GM19025 (cell line): ENCODE measurements around the gene GYPA.
"Not testable (repeated sequence)": the region's sequence is repeated elsewhere in the genome, so short reads cannot be mapped to it uniquely, and the experiment has no call there.

Source experiments
- ATAC-seq: cut with Tn5 transposase; IDR thresholded peaks from one replicate; pipeline ENCODE4 v1.9.1; 2021; ENCODE audit warnings: mild to moderate bottlenecking, low read depth, moderate library complexity; ENCODE audit not compliant: unreplicated experiment

Gene GYPA

GRCh38 chr4:144140594-144141295 is at the start of gene GYPA:
GYPA (minus strand) TSS chr4:144140718; CDS start chr4:144140635, 83 bp downstream.
- ATAC-seq, result not testable (repeated sequence)

GRCh38 chr4:144190009-144190408 is 49.5 kb upstream of the GYPA start:
- ATAC-seq, result no peak

- ATAC-seq, result no peak
Observed at GRCh38 chr4:144189121-144189520, 48.6 kb upstream of the GYPA start.

- ATAC-seq, result no peak
Observed at GRCh38 chr4:144185086-144185485, 44.6 kb upstream of the GYPA start.

GRCh38 chr4:144183165-144183564 is 42.6 kb upstream of the GYPA start:
- no peak for ATAC-seq

- no peak for ATAC-seq
Observed at GRCh38 chr4:144181391-144181790, 40.9 kb upstream of the GYPA start.

DNA sequence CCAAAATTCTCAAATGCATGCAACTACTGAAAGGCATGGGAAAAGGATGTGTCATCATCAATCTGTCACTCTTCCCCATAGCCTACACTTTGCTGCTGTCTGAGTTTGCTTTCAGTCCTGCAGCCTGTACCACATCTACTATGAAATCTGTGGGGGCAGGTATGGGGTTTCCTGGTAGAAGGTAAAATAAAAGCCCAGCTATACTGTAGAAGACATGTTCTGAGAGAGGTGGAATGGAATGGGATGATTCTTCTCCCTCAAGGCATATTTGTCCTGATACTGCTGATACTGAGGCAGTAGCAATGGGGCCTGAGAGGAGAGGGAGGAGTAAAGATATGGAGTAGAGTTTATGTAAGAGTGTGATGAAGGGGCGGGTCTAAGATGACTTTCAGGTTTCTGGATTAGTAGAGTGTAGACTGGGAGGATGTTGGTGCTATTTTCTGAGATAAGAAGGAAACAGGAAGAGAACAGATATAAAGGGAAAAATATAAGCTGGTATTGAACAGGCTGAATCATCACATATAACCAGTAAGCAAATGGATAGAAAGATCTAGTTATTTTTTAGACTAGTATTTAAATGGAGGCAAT is 38.7 kb upstream of the GYPA start:
- no peak for ATAC-seq

DNA sequence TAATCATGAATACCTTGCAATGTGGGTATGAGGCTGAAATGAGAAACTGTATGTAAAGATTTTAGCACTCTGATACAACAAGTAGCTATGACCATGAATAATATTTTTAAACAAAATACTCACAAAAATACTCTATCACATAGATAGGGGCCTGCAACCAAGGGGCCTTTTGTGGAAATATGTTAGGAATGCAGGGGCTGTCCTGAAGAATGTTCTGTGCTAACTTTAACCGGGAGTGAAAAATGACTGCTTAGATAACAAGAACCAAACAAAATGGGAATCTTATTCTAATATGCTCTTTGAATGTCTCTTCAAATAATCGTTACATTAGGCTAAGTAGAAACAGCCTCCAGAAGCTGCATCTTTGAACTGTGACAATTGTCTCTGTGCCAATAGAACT is 37.9 kb upstream of the GYPA start:
- no peak for ATAC-seq

GRCh38 chr4:144176476-144176875 is 36.0 kb upstream of the GYPA start:
- ATAC-seq, result no peak

DNA sequence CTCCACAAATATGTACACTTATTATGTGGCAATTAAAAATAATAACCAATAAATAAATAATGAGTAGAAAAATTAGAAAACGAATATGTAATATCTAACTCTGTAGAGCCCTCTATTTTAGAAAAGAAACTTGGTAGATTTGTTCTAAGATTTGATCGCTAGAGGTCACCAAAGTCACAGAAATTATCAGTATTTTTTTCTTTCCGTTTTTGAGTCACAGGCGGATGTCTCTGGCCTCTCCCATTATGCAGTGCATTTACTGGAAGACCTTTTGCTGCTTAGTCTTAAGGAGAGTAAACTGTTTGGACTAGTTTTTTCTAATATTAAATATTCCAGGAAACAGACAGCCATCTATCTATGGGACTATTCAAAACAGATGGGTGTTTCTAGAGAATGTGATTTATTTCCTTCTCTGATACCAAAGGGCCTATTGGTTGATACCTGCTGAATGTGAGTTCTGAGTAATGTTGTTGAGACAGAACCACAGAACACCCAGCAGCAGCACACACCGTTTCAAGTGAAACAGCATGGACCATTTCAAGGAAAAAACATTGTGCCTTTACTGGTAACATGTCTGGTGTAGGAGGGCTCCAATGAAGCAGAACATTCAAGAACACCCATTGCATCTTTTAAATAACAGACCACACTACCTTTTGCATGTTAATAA is 34.0 kb upstream of the GYPA start:
- peak; percentile 68 for ATAC-seq

- ATAC-seq, result no peak
Observed at GRCh38 chr4:144171697-144172096, 31.2 kb upstream of the GYPA start.

DNA sequence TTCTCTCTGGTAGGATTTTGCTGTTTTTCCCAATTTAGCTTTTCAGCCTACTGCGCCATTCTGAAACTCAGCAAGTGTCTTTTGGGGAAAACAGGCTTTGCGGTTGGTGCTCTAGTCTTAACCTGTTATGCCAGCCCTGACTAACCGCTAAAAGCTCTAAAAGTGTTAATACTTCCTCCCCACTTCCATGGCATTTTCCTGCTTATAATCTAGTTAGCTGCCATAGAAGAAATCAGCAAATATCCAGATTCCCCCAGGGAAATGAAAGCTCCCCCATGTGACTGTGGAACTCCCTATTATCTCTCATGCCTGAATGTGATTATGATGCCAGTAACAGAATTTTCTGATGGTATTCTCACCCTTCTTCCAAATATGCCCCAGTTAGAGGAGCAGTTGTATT is 28.7 kb upstream of the GYPA start:
- ATAC-seq, result no peak

GRCh38 chr4:144154044-144154443 is 13.5 kb upstream of the GYPA start:
- ATAC-seq, result no peak

GRCh38 chr4:144142690-144143326 is 2.3 kb upstream of the GYPA start:
- not testable (repeated sequence) for ATAC-seq

DNA sequence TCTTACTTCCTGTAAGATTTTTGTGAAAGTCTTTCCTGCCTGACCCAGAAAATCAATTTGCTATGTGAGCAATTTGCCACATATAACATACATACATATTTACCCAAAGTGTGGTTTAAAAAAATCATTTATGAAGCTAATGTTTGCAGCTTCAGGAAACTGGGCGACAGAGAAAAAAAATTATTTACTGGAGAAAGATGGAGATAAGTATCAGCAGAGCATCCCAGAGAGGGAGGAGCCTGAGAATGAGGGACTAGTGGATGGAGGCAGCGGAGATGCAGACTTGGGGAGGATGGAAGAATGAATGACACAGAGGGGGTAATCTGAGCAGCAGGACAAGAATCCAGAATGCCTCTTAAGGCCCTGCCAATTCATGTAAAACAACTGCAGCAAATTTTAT is 975 bp upstream of the GYPA start:
- no peak for ATAC-seq

- not testable (repeated sequence) for ATAC-seq
Observed at GRCh38 chr4:144139991-144140390, 527 bp downstream of the GYPA start.

DNA sequence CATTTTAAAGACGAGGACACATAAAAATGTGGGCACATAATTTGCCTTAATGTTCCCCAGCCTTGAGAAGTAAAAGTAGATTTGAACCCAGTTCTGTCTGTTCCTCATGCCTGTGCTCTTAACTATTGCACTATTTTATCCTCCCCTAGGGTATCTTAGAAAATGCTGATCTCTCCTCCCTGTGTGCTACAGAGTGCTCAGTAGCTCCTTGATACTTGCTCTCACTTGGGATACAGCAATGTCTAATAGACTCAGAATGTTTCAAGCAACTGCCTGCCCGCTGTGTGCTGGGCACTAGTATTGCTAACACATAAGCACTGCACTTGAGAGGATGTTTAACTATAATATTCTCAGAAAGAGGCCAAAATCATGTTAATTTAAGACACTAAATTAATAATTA is 971 bp downstream of the GYPA start:
- ATAC-seq, result not testable (repeated sequence)

DNA sequence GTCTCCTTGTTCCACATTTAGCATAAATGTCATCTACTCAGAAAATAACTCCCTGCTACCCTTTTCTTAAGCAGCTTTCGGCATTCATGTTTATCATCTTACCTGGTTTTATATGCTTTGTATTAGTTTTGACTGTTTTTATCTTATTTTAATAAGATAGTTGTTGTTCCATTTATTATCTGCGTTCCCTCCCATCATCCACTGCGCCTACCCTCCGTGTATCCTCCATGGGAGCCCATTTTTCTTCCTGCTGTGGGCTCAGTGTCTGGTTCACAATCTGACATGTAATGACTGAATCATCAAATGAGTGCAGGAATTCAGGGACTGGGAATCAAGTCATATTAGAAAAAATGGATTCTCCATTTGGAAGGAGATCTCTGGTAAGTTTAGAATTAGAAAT is 2.3 kb downstream of the GYPA start:
- ATAC-seq, result not testable (repeated sequence)

- not testable (repeated sequence) for ATAC-seq
Observed at GRCh38 chr4:144137137-144137931, 3.2 kb downstream of the GYPA start.

DNA sequence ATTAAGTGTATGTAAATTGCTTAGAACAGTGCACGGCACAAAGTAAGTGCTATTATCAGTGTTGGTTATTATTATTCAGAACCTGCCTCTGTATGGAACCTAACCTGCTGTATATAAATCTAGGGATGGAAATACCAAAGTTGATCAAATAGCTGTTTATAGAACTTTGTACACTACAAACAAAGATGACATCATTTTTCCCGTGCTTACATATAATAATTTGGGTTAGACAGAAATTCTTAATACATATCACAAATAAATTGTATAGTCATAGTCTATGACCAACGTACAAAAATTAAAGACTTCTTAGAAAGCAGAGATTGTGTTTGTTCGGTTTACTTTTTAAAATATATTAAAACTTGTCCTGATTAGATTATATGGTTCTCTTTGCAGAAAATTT is 4.3 kb downstream of the GYPA start:
- ATAC-seq, result not testable (repeated sequence)
